ENCODE measurements around the gene RUNX1. TPM values are rescaled to one million over a fixed set of nuclear protein-coding genes. Genes with fewer than 3 reads are reported as not detected.

RUNX1 gene
- total RNA-seq, 1 donor from 2014 or later: 18.7 TPM

- peaks cover 2% of the 10 kb centered on the region for H3K27me3 Mint-ChIP-seq (ENCODE audit: unreplicated experiment)
- peaks cover 33% of the 10 kb centered on the region for H3K4me1 Mint-ChIP-seq (ENCODE audit: unreplicated experiment)
- H3K9me3 Mint-ChIP-seq (ENCODE audit: unreplicated experiment): no peaks in the 10 kb centered on the region
- TF ChIP-seq CTCF (IDR thresholded peaks at IDR 0.05; ENCODE audit: unreplicated experiment): no peak
- H3K4me3 Mint-ChIP-seq (ENCODE audit: unreplicated experiment): no peak overlapping the region
- H3K27ac Mint-ChIP-seq (ENCODE audit: unreplicated experiment): no peak overlapping the region
- peaks cover 6% of the 10 kb centered on the region for H3K36me3 Mint-ChIP-seq (ENCODE audit: low read depth, unreplicated experiment)
- no peak for DNase-seq (ENCODE audit: low spot score)
Observed at GRCh38 chr21:34841154-34841553, 207.9 kb downstream of the RUNX1 start.

- H3K4me3 Mint-ChIP-seq (ENCODE audit: unreplicated experiment): no peak overlapping the region
Observed at GRCh38 chr21:34840693-34841092, 208.4 kb downstream of the RUNX1 start.

GRCh38 chr21:34838956-34839820 is 209.9 kb downstream of the RUNX1 start:
- no peaks in the 10 kb centered on the region for H3K9me3 Mint-ChIP-seq (ENCODE audit: unreplicated experiment)
- peaks cover 2% of the 10 kb centered on the region for H3K27me3 Mint-ChIP-seq (ENCODE audit: unreplicated experiment)
- no peak overlapping the region for H3K4me3 Mint-ChIP-seq (ENCODE audit: unreplicated experiment)
- TF ChIP-seq CTCF (IDR thresholded peaks at IDR 0.05; ENCODE audit: unreplicated experiment): no peak
- peaks cover 6% of the 10 kb centered on the region for H3K36me3 Mint-ChIP-seq (ENCODE audit: low read depth, unreplicated experiment)
- H3K4me1 Mint-ChIP-seq (ENCODE audit: unreplicated experiment): peaks cover 17% of the 10 kb centered on the region
- no peak for DNase-seq (ENCODE audit: low spot score)
- peak overlapping the region; percentile 57 for H3K27ac Mint-ChIP-seq (ENCODE audit: unreplicated experiment)

More at GRCh38 chr21:34840693-34841092, 208.4 kb downstream of the RUNX1 start:
- Mint-ChIP-seq H3K9me3 (ENCODE audit: unreplicated experiment) (no peaks in the 10 kb centered on the region), H3K27ac (ENCODE audit: unreplicated experiment) (no peak overlapping the region), H3K4me1 (ENCODE audit: unreplicated experiment) (peaks cover 29% of the 10 kb centered on the region), H3K27me3 (ENCODE audit: unreplicated experiment) (peaks cover 2% of the 10 kb centered on the region), H3K36me3 (ENCODE audit: low read depth, unreplicated experiment) (peaks cover 6% of the 10 kb centered on the region)
- no peak for DNase-seq (ENCODE audit: low spot score)
- TF ChIP-seq CTCF (IDR thresholded peaks at IDR 0.05; ENCODE audit: unreplicated experiment): no peak

GRCh38 chr21:34836933-34837505 is 212.1 kb downstream of the RUNX1 start:
- Mint-ChIP-seq H3K36me3 (ENCODE audit: low read depth, unreplicated experiment) (no peaks in the 10 kb centered on the region), H3K27ac (ENCODE audit: unreplicated experiment) (no peak overlapping the region), H3K4me3 (ENCODE audit: unreplicated experiment) (no peak overlapping the region), H3K27me3 (ENCODE audit: unreplicated experiment) (no peaks in the 10 kb centered on the region), H3K9me3 (ENCODE audit: unreplicated experiment) (no peaks in the 10 kb centered on the region), H3K4me1 (ENCODE audit: unreplicated experiment) (peaks cover 8% of the 10 kb centered on the region)
- no peak for DNase-seq (ENCODE audit: low spot score)
- TF ChIP-seq CTCF (IDR thresholded peaks at IDR 0.05; ENCODE audit: unreplicated experiment): no peak
